ENCODE data around the gene FAM111B.
"Not testable (repeated sequence)": the region's sequence is repeated elsewhere in the genome, so short reads cannot be mapped to it uniquely, and the experiment has no call there.

The FAM111B gene

GRCh38 chr11:59102259-59102765, 4.7 kb upstream of the FAM111B start:
- DNase-seq, result peak; percentile 22

GRCh38 chr11:59107721-59108120, 684 bp downstream of the FAM111B start:
- DNase-seq, result not testable (repeated sequence)

- DNase-seq, result no peak
Observed at GRCh38 chr11:59112494-59112893, 5.5 kb downstream of the FAM111B start.

GRCh38 chr11:59114344-59114743, 7.3 kb downstream of the FAM111B start:
- DNase-seq, result no peak

- no peak for DNase-seq
Observed at GRCh38 chr11:59115553-59115952, 8.5 kb downstream of the FAM111B start.

- no peak for DNase-seq
Observed at GRCh38 chr11:59117774-59118173, 10.7 kb downstream of the FAM111B start.

GRCh38 chr11:59119826-59120225, 12.8 kb downstream of the FAM111B start:
- DNase-seq, result no peak

GRCh38 chr11:59135648-59136461, 28.8 kb downstream of the FAM111B start:
- DNase-seq, result peak; percentile 89

GRCh38 chr11:59136551-59136950, 29.5 kb downstream of the FAM111B start:
- not testable (repeated sequence) for DNase-seq

GRCh38 chr11:59137190-59137589, 30.2 kb downstream of the FAM111B start:
- DNase-seq, result no peak

GRCh38 chr11:59138643-59139042, 31.6 kb downstream of the FAM111B start:
- no peak for DNase-seq

- DNase-seq, result no peak
Observed at GRCh38 chr11:59141191-59141590, 34.2 kb downstream of the FAM111B start.

GRCh38 chr11:59141673-59142460, 34.8 kb downstream of the FAM111B start:
- no peak for DNase-seq

- peak; percentile 78 for DNase-seq
Observed at GRCh38 chr11:59142530-59143507, 35.8 kb downstream of the FAM111B start, which contains the start of gene FAM111A. Gene FAM111A, plus strand, starts transcription at chr11:59142856. Its CDS starts 6,017 bp downstream, at chr11:59148873.

- DNase-seq, result no peak
Observed at GRCh38 chr11:59144096-59144495, 37.1 kb downstream of the FAM111B start.

GRCh38 chr11:59144579-59145345, 37.7 kb downstream of the FAM111B start:
- peak; percentile 62 for DNase-seq

GRCh38 chr11:59145534-59145933, 38.5 kb downstream of the FAM111B start:
- DNase-seq, result no peak

- DNase-seq, result no peak
Observed at GRCh38 chr11:59151761-59152160, 44.7 kb downstream of the FAM111B start.

- DNase-seq, result no peak
Observed at GRCh38 chr11:59152312-59152951, 45.4 kb downstream of the FAM111B start.

- no peak for DNase-seq
Observed at GRCh38 chr11:59154610-59155009, 47.6 kb downstream of the FAM111B start.

- DNase-seq, result no peak
Observed at GRCh38 chr11:59157433-59157832, 50.4 kb downstream of the FAM111B start.

All from activated gamma-delta T cell treated with Interleukin-2 at 50 U/mL for 16 hours (primary cell).